Stimulated activated CD8-positive, alpha-beta memory T cell treated with anti-CD3 and anti-CD28 coated beads, Interleukin-12 subunit alpha, Interleukin-12 subunit beta, amount 100 ng/mL, for 4 hours (primary cell): ENCODE results near the gene SLC66A2.

ENCODE experiments used
- DNase-seq: peaks from one replicate; pipeline ENCODE4 v3.0.0-alpha.2; 2020; ENCODE audit warnings: low read depth

Gene SLC66A2

GRCh38 chr18:79902075-79902474, 49.4 kb downstream of the SLC66A2 start:
- DNase-seq: no peak

DNA sequence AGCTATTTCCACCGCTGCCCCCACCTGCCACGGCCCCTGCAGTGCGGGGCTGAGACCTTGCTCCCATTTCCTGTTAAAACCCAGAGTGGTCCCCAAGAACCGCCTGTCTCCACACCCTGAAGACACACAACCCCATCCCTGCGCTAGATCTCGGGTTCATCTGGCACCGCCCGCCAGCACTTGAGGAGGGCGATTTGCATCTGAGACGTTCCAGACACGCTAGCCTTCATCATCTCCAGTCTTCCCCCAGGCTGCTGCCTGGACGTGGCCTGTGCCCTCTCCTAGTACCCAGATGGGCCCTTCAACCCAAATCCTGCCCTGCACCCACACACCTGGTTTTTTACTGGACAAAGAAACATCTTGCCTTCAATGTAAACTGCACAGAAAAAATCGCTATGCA, 49.8 kb downstream of the SLC66A2 start:
- DNase-seq: no peak

DNA sequence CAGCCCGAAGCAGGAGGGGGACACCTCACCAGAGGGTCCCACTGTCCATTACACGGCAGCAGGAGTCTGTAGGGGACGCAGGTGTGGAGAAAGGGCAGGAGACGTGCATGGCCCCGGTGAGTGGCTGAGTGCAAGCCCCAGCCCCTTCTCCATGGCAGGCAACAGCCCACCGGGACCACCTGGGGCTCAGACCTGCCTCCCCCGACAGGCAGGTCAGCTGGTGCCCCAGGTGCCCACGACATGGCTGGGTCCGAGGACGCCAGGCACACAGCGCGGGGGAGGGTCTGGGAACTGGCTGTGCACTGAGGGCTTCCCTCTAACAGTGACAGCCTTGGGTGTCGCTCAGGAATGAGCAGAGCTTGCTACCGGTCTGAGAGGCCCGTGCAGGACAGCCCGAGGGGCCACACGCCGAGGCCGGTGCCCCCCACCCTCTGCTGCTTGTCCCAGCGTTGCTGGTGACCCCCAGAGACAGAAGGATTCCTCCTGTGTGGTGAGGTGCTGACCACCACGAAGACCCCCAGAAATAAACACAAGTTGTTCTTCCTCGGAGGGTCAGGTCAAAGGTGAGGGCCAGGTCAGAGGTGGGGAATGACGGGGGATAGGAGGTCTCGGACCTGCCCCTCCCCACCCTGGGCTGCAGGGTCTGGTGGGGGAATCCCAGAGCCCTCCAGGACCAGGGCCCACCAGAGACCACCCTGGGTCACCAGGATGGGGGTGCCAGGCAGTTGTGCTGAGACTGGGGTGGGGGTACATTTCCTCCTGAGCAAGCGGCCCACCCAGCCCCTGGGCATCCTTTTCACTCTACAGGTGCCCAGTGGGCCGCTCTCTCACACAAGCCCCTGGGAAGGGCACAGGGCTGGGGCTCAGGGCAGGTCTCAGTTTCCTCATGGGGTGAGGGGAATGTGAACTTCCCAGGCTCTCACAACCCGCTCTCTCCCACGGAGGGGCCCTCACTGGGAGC, 50.6 kb downstream of the SLC66A2 start:
- no peak for DNase-seq

GRCh38 chr18:79899609-79900445, 51.6 kb downstream of the SLC66A2 start:
- DNase-seq: no peak

DNA sequence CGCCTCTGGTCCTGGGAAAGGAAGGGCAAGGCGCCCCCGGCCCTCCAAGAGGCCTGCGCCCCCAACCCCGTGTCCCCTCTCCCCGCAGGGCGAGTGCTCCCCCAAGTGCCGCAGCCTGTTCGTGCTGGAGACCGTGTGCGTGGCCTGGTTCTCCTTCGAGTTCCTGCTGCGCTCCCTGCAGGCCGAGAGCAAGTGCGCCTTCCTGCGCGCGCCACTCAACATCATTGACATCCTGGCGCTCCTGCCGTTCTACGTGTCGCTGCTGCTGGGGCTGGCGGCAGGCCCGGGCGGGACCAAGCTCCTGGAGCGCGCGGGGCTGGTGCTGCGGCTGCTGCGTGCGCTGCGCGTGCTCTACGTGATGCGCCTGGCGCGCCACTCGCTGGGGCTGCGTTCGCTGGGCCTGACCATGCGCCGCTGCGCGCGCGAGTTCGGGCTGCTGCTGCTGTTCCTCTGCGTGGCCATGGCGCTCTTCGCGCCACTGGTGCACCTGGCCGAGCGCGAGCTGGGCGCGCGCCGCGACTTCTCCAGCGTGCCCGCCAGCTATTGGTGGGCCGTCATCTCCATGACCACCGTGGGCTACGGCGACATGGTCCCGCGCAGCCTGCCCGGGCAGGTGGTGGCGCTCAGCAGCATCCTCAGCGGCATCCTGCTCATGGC, 52.4 kb downstream of the SLC66A2 start:
- no peak for DNase-seq

DNA sequence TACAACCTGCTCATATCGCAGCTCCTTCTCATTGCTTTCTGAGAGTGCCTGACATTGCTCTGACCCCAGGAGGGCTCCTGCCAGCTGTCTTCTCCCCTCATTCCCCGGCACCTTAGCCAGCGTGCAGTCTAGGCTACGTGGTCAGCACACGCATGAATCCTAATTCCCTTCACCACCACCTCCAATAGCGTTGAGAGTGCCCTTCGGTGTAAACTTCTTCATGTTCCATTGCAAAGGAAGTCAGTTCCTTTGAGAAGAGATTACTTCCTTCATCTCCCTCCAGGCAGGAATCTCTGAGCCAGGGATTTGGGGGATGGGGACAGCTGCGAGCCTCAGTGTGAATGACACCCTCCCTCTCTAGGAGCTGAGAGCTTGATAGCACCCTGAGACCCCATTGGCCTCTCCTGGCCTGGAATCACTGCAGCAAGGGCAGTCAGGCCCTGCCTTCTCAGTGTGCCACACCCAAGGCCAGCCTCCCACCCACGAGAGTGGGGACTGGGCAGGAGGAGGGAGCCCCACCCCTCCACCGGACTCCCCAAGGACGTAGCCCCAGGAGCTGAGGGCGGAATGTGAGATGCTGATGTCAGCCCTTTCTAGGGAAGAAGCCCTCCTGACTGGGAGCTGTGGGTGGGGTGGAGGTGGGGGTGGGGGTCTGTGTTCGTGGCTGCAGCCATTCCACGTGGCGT, 53.4 kb downstream of the SLC66A2 start:
- DNase-seq: no peak

GRCh38 chr18:79896738-79897137, 54.7 kb downstream of the SLC66A2 start:
- DNase-seq: no peak

DNA sequence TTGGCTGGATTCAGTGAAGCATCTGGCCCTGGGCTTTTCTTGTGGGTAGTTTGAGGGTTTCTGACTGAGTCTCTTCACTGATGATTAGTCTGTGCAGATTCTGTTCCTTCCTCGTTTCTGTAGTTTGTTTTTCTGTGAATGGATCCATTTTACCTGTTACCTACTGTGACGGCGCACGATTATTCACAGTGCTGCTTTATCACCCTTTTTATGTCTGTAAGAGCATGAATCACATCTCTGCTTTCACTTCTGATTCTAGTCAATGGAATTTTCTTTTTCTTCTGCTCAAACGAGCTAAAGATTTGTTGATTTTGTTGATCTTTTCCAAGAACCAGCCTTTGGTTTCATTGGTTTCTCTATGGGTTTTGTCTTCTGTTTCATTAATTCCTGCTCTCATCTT, 60.8 kb downstream of the SLC66A2 start:
- DNase-seq: no peak

GRCh38 chr18:79889569-79889968, 61.9 kb downstream of the SLC66A2 start:
- DNase-seq: no peak

DNA sequence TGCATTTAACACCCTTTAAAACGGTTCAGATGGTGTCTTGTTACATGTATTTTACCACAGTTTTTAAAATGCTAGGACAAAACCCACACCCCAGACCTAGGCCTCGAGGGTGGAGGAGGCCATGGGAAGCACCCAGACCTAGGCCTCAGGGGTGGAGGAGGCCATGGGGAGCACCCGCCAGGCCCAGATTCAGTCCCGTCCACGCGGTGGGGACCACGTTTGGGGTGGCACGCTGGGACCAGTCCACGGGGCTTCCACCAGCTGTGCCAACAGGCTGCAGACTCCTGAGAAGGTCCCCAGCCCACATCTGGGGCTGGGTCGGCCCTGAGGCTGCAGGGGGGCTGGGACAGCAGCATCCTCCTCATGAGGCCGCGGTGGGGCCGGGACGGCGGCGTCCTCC, 63.4 kb downstream of the SLC66A2 start:
- no peak for DNase-seq

DNA sequence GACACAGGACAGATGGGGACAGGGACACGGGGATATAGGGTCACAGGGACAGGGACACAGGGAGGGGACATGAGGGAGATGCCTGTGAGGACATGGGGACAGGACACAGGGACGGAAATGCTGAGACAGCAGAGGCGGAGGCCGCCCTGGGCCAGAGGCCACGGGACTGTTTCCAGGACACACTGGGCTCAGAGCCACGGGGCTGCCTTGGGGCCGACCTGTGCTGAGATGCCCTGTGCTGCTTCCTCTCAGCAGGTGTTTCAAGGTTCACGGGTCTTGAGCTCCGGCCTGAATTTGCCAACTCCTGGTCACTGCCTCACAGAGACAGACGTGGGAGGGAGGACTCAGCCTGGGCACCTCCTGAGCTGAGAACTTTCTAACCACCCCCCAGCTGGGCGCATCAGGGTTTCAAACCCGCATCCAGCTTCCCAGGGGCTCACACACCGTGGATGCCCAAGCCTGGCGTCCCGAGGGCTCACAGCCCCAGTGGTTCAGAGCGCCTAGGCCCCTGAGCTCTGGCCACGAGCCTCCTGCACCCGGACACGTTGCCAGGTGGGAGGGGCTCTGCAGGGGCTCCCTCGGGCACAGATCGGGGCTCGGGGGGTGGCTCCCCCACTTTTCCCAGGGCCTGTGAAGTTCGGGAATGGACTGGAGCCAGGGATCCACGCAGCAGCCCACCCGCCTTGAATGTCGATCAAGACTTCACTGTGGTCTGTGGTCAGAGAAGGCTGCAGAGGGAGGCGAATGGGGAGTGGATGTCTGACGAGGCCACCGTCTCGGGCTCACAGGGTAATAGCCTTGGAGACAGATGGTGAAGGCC, 64.1 kb downstream of the SLC66A2 start:
- no peak for DNase-seq

DNA sequence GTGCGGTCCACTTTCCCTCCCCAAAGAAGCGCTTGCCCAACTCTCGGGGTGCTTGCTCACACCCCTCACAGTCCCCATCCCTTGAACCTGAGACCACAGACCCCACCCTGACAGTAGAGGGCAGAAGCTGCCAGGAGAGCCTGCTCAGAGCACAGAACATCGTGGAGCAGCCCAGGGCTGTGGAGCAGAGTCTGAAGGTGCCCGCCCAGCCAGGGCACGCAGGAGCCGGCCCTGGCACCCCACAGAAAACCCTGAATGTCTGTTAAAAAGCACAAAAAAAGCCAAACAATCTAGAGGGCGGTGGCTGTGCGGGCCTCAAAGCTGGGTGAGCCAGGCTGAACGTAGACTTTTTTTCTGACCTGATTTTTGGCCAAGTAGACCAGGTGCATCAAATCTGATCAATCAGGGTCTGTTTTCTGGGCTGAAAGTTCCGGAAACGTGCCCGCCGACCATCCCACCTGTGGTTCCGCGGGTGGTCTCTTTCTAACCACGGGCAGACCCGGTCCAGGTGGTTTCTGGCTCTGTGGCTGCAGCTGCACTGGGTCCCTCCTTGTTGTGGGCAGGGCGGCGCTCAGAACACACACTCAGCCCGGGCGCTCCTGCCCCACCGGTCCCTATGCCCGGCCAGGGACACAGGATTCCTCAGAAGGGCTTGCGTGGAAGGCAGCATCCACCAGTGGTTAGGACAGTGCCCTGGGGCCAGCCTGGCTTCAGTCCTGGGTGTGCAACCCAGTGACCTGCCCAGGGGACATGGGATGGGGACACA, 66.3 kb downstream of the SLC66A2 start:
- no peak for DNase-seq

GRCh38 chr18:79884294-79884962, 67.0 kb downstream of the SLC66A2 start:
- no peak for DNase-seq

- no peak for DNase-seq
These were observed 67.8 kb downstream of the SLC66A2 start for GRCh38 chr18:79883461-79884293.

DNA sequence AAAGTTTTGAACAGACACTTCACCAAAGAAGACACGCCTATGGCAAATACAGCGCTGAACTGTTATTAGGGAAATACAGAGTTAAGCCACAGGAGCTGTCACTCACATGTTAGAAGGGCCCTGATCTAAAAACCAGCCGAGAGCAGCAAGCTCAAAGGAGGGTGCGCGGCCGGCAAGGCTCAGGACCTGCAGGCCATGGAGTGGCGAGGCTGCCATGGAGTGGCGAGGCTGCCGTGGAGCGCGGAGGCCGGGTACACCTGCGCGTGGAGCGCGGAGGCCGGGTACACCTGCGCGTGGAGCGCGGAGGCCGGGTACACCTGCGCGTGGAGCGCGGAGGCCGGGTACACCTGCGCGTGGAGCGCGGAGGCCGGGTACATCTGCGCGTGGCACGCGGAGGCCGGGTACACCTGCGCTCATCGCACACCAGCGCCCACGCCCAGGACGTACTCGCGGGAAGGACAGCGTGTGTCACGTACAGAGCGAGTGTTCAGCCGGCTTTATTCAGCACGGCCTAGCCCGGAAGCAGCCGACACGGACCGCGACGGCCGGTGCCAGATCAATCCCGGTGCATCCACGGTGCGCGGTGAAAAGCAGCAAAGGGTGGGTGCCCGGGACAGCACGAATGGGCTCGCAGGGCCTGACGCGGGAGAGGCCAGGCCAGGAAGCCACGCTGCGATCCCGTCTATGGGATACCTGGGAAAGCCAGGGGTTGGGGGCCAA, 68.8 kb downstream of the SLC66A2 start:
- DNase-seq: no peak

- no peak for DNase-seq
These were observed 69.8 kb downstream of the SLC66A2 start for GRCh38 chr18:79881695-79882094.

- DNase-seq: no peak
These were observed 71.9 kb downstream of the SLC66A2 start for GRCh38 chr18:79879566-79879965.

DNA sequence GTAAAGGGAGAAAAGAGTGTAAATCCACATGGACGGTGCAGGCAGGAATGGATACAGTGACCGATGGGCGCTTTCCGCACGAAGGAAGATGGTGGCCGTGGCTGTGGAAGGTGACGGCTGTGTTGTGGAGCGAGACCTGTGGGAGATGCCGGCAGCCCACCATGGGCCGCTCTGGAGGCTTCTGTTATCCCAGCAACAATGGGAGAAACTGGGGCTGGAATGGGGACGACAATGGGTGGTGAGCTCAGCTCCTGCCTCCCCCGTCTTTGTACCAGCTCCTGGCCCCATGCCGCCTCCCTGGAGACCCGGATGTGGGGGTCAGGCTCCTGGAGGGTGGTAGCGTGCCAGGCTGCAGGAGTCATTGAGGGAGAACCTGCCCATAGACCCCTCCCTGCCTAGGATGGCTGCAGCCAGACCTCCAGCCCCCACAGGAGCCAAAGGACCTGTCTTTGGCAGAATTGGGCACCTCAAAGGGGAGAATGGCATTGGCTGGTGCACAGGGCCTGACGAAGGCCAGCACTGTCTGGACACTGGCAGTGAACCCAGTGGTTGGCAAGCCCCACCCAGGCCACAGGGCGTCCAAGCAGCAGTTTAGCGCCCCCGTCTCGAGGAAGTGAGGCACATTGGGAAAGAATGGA, 72.6 kb downstream of the SLC66A2 start:
- no peak for DNase-seq
